NOMO-1 (cell line): ENCODE data around the gene VSIG2.

Experiments
- DNase-seq, 2 experiments: peaks; one replicate each; lab custom pipeline; 2025; ENCODE audit not compliant: unreplicated experiment in 2 of 2; lab: John Stamatoyannopoulos, UW

VSIG2 gene

DNA sequence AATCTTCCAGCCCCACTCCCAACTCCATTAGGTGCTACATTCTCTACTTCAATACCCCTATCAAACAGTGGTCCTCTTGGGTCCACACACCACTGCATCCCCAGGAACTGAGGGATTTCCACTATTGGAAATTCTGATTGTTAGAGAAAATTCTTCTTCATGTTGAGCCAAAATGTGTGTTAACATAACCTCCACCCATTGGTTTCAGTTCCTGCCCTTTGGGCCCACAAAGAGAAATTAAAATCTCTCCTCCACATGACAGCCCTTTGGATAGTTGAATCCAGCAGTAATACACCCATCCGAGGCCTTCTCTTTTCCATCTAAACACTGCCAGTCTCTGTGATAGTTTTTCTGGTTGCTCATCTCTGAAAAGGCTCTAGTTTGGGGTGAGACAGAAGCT, 2.1 kb downstream of the VSIG2 start:
- DNase-seq: peak in 1 of 2 experiments; percentile 56

DNA sequence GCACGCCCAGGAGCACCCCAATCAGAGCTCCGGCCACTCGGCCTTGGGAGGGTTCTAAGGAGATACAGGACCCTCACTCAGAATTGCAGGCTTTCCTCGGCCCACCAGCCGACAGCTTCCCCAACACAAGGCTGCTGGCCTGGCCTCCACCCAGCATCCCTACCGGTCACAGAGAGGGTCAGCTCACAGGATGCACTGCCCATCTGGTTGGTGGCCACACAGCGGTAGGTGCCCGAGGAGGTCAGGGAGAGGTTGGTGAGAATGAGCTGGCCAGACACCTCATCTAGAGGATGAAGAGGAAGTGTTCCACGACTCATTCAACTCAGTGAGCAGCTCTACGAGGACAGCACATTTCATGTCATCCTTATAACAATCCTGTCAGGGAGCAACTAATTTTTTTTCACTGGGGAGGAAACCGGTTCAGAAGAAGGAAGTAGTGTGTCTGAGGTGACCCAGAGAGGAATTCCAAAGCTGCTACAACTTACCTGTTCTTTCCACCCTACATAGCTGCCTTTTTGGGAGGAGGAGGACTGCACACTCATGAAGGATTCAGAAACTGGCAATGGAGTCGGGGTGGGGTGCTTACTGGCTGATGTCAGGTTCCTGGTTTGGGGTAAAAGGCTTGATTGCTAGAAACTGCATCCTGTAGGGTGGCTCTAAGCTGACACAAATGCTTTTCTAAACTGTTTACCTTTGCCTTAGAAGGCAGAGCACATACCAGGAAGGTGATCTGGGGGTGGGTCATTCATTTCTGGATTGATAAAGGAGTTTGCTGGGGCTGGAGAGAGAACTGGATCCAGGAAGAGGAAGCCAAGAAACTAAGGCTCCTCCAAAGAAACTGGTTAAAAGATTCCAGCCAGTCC, 3.3 kb downstream of the VSIG2 start:
- DNase-seq: peak in 1 of 2 experiments; percentile 48

DNA sequence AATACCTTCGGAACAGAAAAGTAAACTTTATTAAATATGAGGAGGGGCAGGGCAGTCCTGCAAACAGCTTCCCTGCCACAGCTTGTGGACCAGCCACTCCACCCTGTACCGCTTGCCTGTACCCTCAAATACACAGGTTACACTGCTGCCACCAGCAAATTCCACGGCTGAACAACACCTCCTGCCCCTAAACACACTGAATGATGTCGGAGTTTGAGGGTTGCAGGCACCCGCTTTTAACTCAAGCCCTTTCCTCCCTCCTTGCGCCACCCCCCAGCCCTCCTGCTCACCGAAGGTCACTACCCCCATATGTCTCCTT, 4.0 kb downstream of the VSIG2 start:
- DNase-seq: no peak

DNA sequence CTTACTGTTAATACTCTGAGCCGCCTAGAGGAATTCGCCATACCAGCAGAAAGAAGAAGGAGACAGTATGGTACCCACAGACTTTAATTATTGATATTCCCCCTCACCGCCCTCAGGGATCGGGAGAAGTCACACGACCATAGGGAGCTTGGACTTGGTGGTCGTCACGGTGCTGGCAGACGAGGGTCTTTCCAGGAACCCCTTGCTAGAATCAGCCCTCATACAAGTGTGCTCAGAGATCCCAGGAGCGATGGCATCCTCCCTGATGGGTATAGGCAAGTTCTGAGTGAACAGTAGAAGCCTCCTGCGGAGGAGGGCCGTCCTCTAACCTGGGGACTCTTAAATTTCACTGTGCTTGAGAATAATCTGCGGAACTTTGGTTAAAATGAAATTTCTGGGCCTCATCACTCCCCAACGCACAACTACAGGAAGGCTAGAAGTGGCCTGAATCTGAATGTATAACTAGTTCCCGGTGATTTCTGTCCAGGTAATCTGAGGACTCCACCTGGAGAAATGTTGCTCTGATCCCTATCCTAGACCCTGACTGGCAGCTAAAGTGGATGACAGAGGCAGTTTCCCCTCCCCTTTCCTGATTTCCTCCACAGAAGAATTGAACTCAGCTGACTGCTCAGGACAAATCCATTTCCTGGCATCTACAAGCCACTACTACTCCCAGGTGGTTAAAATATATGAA, 4.5 kb downstream of the VSIG2 start:
- DNase-seq: no peak

DNA sequence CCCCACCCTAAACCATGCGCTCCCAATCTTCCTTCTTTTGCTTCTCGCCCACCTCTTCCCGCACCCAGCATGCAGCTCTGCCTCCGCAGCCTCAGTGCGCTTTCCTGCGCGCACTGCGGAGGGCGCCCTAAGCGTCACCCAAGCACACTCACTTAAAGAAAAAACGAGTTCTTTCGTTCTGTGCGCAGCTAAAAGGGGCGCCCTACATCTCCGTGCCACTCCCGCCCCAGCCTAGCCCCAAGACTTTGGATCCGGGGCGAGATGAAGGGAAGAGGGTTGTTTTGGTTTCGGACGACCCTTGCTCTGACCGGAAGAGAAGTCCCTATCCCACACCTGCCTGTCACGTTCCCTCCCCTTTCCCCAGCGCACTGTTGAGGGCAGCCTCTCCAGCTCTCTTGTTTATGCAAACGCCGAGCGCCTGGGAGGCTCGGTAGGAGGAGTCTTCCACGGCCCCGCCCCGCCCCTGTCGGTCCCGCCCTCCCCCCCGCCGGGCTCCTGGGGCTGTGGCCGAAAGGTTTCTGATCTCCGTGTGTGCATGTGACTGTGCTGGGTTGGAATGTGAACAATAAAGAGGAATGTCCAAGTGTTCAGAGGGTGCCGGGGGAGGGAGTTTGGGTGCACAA, 5.3 kb downstream of the VSIG2 start:
- no peak for DNase-seq

DNA sequence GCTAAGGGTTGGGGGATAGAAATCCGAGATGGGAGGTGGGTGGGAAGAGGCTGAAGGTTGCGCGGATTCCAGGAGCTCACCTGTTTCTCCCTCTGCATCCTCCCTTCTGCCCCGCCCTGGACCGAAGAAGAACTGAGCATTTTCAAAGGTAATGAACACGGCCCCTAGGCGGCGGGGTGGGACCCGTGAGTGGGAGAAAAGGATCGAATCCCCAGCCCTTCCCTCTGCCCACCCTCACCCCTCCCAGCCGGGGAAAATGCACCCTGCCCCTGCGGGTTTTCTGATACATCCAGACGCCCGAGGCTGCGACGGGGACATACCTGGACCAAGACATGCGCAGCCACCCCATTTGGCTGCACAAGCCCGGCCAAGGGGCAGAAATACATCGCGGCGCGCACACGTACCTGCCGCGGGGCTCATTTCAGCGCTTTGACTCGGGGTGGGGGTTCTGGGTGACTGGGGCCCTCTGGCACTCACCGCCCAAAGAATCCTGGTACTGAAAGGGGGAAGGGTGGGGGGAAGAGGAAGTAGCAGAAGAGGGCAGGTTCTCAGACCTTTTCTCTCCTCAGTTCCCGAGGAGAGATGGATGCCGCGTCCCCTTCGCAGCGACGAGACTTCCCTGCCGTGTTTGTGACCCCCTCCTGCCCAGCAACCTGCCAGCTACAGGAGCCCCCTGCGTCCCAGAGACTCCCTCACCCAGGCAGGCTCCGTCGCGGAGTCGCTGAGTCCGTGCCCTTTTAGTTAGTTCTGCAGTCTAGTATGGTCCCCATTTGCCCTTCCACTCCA, 6.0 kb downstream of the VSIG2 start:
- no peak for DNase-seq

DNA sequence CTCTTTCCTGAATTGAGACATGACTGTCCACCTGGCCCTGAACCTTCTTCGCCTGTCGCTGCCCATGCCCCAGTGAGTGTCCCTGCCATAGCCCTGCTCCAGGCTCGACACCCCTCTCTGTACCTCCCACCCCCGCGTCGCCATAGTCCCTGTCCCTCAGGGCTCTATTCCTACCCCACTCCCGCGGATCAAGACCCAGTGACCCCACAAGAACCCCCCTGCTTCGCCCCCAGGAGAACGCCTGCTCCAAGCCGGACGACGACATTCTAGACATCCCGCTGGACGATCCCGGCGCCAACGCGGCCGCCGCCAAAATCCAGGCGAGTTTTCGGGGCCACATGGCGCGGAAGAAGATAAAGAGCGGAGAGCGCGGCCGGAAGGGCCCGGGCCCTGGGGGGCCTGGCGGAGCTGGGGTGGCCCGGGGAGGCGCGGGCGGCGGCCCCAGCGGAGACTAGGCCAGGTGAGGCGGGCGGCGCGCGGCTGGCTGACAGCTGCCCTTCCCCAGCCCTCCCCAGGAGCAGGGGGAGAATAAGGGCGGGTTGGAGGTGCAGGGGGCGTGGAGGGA, 6.7 kb downstream of the VSIG2 start:
- DNase-seq: no peak

DNA sequence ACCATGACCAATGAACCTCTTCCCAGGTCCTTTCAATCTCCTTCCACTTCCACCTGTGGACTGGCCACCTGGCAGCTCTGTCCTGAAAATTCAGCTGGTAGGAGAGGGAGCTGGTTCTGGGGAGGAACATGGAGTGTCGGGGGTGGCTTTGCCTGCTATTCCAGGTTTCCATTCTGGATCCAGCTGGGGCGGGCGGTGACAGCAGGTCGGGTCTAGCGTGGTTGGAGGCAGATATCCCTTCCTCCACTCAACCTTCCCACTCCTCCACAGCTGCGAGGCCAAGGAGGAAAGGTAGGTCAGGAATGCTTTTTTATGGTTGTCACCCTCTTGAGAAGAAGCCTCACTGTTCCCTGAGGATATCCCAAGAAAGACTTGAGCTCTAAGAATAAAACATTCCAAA, 9.0 kb downstream of the VSIG2 start:
- no peak for DNase-seq

DNA sequence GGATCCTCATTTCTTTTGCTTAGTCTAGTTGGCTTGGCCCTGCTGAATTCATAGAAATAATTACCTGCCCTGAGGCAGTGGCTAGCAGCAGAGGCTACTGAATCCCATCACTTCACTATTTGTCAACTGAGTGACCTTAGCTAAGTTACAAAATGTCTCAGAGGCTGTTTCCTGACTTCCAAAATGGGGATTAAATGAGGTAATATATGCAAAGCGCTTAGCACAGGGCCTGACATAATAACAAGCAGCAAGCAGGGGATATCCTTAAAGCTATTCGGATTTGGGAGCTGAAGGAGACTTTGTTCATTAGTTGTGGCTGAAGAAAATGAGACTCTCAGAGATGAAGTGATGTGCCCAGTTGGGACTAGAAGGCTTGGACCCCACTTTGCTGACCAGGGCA, 9.5 kb downstream of the VSIG2 start:
- DNase-seq: no peak

DNA sequence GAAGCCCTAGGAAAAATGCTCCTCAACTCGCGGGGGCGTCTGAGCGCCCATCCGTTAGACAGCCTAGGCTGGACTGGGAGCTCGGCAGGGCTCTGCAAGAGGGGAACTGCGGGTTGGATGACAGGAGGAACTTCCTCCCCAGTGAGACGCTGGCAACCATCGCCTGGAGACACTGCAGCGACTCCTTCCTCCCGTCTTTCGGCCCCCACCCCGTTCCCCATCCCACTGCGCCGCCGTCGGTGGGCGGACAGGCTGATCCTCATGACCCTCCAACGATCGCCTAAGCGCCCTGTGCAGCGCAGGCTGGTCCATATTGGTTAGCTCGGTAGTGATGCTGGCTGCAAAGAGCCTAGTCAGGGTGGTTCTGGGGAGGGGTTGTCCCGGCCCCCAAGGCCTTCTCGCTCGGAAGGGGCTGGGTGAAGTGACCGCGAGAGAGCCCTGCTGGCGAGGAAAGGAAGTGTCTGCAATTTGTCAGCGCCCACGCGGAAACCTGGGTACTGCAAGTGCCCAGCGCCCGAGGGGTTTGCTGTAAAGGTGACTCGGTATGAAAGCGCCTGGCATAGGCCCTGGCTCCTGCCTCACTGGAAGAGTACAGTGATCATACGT, 11.7 kb downstream of the VSIG2 start:
- DNase-seq: peak; percentile 56 to 66

DNA sequence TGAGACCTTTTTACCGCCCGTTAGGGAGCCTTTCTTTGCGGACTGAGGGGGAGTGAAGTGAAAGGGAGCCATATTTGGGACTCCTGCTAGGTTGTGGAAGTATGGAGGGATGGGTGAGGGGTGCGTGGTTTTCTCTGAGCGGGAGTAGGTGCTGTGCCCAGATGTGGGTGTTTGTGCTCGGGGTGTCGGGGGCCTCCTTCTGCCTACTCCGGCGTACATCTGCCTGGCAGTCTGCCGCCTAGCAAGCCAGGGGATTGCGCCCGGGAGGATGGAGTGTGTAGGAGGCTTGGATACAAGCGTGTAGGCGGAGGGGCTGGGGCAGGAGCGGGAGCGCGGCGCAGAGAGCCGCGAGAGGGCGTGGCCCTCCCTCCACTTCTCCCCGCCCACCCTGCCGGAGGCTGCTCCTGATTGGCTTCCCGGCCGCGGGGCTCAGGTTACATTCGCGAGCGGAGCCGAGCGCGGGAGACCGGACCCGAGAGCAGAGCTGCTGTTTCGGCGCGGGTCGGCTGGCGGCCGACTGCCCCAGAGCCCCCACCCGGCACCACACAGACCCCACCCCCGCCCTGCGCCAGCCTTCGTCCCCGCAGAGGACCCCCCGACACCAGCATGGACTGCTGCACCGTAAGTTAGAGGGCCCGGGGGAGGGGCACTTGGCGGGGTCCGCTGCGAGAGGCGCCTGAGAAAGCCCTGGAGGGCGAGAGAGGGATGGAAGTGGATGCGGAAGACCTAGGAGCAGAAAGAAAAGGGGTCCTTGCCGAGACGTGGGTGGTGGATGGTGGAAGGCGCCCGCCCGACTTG, 12.4 kb downstream of the VSIG2 start, which contains the start of gene NRGN:
Gene NRGN, plus strand, starts transcription at position 464 of the 798 bp plus-strand sequence. Its CDS starts 143 bp downstream, at position 607.
- DNase-seq: peak; percentile 87 to 89

DNA sequence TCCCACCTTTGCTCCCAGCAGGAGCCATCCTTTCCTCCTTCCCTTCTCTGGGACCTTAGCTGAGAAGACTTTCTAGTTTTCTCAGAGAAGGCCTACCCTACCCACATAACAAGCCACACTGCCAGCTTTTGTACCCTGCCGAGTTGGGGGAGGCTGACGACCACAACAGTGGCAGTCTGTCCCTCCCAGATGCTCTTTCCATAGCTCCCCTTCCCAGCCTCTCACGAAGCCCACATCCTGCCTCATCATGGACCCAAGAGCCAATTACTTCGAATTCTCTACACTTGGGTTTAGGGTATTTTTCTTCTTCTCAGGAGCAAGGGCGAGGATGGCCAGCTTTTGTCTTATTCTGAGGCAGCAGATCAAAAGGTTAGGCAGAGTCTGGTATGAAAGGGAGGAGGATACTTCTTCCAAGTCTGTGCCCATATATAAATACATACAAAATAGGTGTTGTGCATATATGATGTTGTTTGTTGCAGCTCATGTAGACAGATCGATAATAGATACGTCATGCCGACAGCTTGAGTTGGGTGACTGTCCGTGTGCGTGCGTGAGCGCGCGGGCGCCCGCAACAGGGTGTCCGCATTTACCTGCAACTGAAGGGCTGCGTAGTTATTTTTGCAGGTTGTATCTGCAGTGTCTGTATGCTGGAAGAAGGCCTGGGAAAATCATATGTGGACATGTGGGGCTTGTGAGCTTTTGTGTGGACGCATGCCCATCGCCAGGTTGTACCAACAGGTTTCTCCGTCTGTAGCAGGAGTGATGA, 13.2 kb downstream of the VSIG2 start:
- no peak for DNase-seq

DNA sequence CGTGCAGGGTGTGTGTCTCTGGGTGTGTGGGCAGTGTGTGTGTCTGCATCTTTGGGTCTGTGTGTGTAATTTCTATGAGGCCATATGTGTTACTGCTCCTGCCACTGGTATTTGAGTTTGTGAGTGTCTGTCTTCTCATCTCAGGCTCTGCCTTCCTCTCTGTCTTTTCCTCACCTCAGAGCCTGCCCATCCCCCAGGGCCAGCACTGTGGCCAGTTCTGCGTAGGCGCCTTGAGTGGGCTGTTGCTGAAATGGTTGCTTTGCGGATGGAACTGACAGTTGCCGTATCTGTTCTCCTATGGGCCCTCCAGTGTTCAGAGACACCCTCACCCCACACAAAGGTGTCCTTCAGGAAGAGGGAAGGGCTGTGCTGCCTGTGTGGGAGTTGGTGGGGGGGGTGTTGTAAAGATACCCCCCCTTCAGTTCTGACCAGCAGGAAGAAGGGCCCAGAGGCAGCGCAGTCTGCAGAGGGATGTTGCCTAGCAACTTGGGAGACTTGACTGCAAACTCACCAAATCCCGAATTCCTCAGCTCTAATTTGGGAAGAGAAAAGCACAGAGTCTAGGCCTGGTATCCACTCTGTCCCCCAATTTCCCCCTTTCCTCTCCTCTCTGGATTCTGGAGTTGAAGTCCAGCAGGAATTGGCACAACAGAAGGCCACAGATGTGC, 14.3 kb downstream of the VSIG2 start:
- no peak for DNase-seq

DNA sequence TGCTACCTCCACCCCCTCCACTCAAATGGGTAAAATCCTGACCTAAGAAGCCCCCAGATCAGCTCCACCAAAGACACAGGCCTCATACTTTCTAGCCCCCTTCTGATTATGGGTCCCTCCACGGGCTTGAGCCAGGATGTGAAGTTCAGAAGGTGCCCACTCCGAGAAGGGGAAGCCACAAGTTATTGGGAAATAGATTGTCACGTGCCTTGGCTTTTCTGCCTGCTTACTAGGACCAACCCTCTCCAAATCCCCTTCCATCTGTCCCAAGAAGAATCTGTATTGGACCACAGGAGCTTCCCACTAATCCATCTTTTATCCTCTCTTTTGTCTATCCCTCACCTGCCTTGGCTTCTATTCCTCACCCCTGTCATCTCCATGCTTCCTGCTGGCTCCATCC, 15.3 kb downstream of the VSIG2 start:
- peak; percentile 75 to 83 for DNase-seq

DNA sequence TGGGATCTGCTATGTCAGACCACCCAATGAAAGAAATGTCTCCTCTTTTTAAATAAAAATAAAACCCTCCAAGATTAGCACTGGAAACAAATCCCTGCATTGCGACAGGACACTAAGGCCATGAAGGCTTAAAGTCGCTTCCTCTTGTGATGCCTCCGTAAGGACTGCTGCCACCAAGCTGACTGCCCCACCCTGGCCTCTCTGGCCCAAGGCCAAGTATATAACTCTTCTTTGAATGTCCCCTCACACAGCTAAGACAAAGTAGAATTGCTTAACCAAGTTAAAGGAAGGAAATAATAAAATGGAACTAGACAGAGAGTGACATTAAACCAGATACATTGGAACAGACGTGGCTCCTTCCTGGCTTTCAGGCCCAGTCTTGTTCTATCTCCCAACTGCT, 19.8 kb downstream of the VSIG2 start:
- peak; percentile 96 to 97 for DNase-seq

DNA sequence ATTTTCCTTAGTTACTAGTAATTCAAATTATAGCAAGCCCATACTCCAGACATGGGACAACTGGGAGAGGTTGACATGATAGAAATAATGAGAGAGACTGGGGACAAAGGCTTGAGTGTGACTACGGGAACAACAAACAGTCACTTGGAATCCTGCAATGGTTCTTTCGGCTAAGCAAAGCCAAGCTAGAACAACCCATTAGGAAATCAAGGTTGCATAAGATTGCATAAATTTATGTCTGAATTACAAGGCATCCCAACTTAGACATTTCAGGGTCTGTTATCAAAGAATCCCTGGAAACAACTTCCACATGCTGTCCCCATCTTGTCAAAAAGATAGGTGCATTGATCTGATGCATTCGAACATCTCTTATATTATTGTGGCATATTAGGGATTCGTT, 22.5 kb downstream of the VSIG2 start:
- peak; percentile 15 to 26 for DNase-seq

DNA sequence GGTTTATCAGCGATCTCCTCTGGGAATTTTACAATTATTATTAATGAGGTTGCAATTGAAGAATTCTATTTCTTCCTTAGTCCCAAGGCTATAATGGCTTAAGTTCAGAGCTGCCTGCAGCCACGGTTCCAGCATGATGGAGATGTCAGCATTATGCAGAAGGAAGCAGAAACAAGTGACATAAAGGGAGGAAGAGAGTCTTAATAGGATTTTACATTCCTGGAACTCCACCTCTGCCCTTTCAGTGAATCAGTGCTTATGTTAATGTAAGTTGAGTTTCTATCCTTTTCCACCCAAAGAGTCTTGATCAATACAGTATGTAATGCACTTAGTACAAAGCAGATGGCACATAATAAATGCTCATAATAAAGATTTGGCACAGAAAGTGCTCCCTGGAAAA, 23.9 kb downstream of the VSIG2 start:
- DNase-seq: no peak

DNA sequence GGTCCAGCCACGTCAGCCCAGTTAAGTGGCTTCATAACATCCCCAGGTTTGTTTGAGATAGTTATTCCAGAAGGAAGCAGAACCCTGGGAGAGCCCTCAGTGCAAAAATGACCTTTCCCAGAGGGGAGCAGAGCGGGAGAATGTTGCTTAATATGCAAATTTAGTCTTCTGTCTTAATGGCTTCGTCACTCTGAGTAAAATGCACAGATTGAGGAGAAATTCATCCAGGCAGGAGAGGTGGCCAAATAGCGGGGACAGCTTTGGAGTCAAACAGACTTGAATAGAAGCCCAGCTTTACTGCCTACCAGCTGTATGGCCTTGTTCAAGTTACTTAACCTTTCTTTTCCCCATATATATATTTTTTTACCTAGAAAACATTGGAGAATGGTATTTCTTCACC, 24.6 kb downstream of the VSIG2 start:
- no peak for DNase-seq
